Spinal cord (tissue), 10 donors: ENCODE data around the gene CLEC4A. TPM values are rescaled to one million over a fixed set of nuclear protein-coding genes. Genes with fewer than 3 reads are reported as not detected.
"Not testable (repeated sequence)": the region's sequence is repeated elsewhere in the genome, so short reads cannot be mapped to it uniquely, and the experiment has no call there.

ENCODE experiments used
- DNase-seq, 6 donors: peaks; one replicate each; pipeline versions ENCODE4 v3.0.0 to v3.0.0-alpha.2; 2013 to 2015; ENCODE audit warnings: low spot score in 6 of 6, low read depth in 4 of 6
- H3K27ac ChIP-seq: one replicate; pipeline ENCODE4 v1.5.1; 2013; ENCODE audit warnings: low read depth, low read length, control low read depth
- H3K27me3 ChIP-seq: one replicate; pipeline ENCODE4 v1.6.1; 2013; ENCODE audit warnings: low read length; ENCODE audit not compliant: control insufficient read depth, insufficient read depth
- H3K36me3 ChIP-seq: one replicate; pipeline ENCODE4 v1.6.1; 2013; ENCODE audit warnings: low read length; ENCODE audit not compliant: control insufficient read depth, insufficient read depth
- H3K4me1 ChIP-seq: one replicate; pipeline ENCODE4 v1.6.1; 2013; ENCODE audit warnings: low read length; ENCODE audit not compliant: control insufficient read depth, insufficient read depth
- H3K4me3 ChIP-seq: one replicate; pipeline ENCODE4 v1.5.1; 2013; ENCODE audit warnings: low read depth, low read length, control low read depth
- H3K9me3 ChIP-seq: one replicate; pipeline ENCODE4 v1.6.1; 2013; ENCODE audit warnings: low read length; ENCODE audit not compliant: control insufficient read depth, insufficient read depth
- WGBS: methylation state at CpG from one replicate; pipeline ENCODE4 v1.1.5; 2013; ENCODE audit warnings: missing lambda C conversion rate; ENCODE audit not compliant: insufficient coverage; 5-methylcytosine and 5-hydroxymethylcytosine counted together
- polyA plus RNA-seq, 2 donors: library from polyadenylated mRNA; unstranded; fragments of 120-200 nt; gene quantifications; one replicate each; pipeline ENCODE4 v1.2.1, GENCODE V29; 2013; ENCODE audit not compliant: insufficient read length in 2 of 2
- total RNA-seq, 2 donors: library from RNA; depleted of rRNA in 1 of 2; stranded (reverse); fragments of 120-200 nt in 1 of 2; fragments of >200 nt in 1 of 2; gene quantifications; one replicate each; pipeline versions ENCODE4 v1.2.3 to v1.2.4, GENCODE V29; 2013 to 2014
- donor health status: healthy.

CLEC4A gene
- total and polyA plus RNA-seq, 4 donors, result 2.9 to 4.0 (median 3.3) TPM

DNA sequence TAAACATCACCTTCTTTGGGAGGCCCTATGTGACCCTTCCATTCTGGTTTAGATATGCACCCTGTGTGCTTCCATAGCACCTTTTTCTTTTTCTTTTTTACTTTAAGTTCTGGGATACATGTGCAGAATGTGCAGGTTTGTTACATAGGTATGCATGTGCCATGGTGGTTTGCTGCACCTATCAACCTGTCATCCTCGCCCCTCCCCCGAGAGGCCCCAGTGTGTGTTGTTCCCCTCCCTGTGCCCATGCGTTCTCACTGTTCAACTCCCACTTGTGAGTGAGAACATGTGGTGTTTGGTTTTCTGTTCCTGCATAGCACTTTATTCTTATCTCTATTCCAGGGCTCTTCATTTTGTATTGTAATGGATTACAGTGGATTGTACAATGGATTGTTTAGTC lies 39.1 kb upstream of the CLEC4A start:
- WGBS, result no CpG with 5 or more reads among the region's 3 CpGs

GRCh38 chr12:8087666-8088065 lies 35.8 kb upstream of the CLEC4A start:
- Histone ChIP-seq H3K36me3 (peaks cover 22% of the 10 kb centered on the region), H3K4me1 (peaks cover 12% of the 10 kb centered on the region), H3K4me3 (no peak overlapping the region), H3K27ac (no peak overlapping the region), H3K27me3 (no peaks in the 10 kb centered on the region), H3K9me3 (no peaks in the 10 kb centered on the region)
- WGBS, result no CpG with 5 or more reads among the region's 2 CpGs
- no peak for DNase-seq

More for the DNA sequence above, 39.1 kb upstream of the CLEC4A start:
- H3K27ac ChIP-seq, H3K4me3 ChIP-seq, H3K27me3 ChIP-seq, H3K9me3 ChIP-seq, DNase-seq, H3K36me3 ChIP-seq: not testable (repeated sequence)
- H3K4me1 ChIP-seq, result peaks cover 15% of the 10 kb centered on the region

GRCh38 chr12:8088574-8088973 lies 34.8 kb upstream of the CLEC4A start:
- Histone ChIP-seq H3K27me3 (no peaks in the 10 kb centered on the region), H3K27ac (no peak overlapping the region), H3K36me3 (peaks cover 27% of the 10 kb centered on the region), H3K9me3 (no peaks in the 10 kb centered on the region), H3K4me3 (no peak overlapping the region), H3K4me1 (peaks cover 8% of the 10 kb centered on the region)
- 87% methylated on average over 3 of the region's 3 CpGs for WGBS
- no peak for DNase-seq

GRCh38 chr12:8089277-8089676 lies 34.1 kb upstream of the CLEC4A start:
- H3K27me3 ChIP-seq, H3K4me1 ChIP-seq, H3K4me3 ChIP-seq, H3K27ac ChIP-seq, H3K9me3 ChIP-seq, DNase-seq: not testable (repeated sequence)
- 97% methylated on average over 9 of the region's 11 CpGs for WGBS
- H3K36me3 ChIP-seq, result peaks cover 26% of the 10 kb centered on the region

GRCh38 chr12:8089716-8090115 lies 33.7 kb upstream of the CLEC4A start:
- 100% methylated on average over 1 of the region's 5 CpGs for WGBS
- H3K36me3 ChIP-seq, result peaks cover 30% of the 10 kb centered on the region

DNA sequence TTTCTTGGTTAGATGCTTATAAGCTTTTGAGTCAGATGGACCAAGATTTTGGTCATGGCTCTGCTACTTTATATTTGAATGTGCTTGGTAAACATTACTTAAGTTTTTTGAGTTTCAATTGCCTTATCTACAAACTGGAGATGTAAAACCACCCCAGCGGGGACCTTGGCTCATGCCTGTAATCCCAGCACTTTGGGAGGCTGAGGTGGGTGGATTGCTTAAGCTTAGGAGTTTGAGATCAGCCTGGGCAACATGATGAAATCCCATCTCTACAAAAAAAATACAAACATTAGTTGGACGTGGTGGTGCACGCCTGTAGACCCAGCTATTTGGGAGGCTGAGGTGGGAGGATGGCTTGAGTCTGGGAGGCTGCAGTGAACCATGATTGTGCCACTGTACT lies 30.1 kb upstream of the CLEC4A start:
- Histone ChIP-seq H3K27ac (no peak overlapping the region), H3K36me3 (peaks cover 42% of the 10 kb centered on the region), H3K4me3 (no peak overlapping the region), H3K9me3 (no peaks in the 10 kb centered on the region), H3K4me1 (no peaks in the 10 kb centered on the region), H3K27me3 (no peaks in the 10 kb centered on the region)
- no CpG with 5 or more reads among the region's 3 CpGs for WGBS
- DNase-seq, result no peak

More at GRCh38 chr12:8089716-8090115, 33.7 kb upstream of the CLEC4A start:
- H3K4me3 ChIP-seq, result no peak overlapping the region
- H3K9me3 ChIP-seq, result no peaks in the 10 kb centered on the region
- DNase-seq, result no peak
- no peak overlapping the region for H3K27ac ChIP-seq
- no peaks in the 10 kb centered on the region for H3K4me1 ChIP-seq
- no peaks in the 10 kb centered on the region for H3K27me3 ChIP-seq

- peaks cover 38% of the 10 kb centered on the region for H3K36me3 ChIP-seq
Measured at GRCh38 chr12:8096281-8096915, 27.0 kb upstream of the CLEC4A start.

GRCh38 chr12:8099235-8099634 lies 24.2 kb upstream of the CLEC4A start:
- DNase-seq, result no peak
- 100% methylated on average over 3 of the region's 3 CpGs for WGBS
- Histone ChIP-seq H3K36me3 (peaks cover 25% of the 10 kb centered on the region), H3K27ac (no peak overlapping the region), H3K9me3 (no peaks in the 10 kb centered on the region), H3K4me3 (no peak overlapping the region), H3K27me3 (no peaks in the 10 kb centered on the region), H3K4me1 (no peaks in the 10 kb centered on the region)

More at GRCh38 chr12:8096281-8096915, 27.0 kb upstream of the CLEC4A start:
- Histone ChIP-seq H3K4me3 (no peak overlapping the region), H3K27me3 (no peaks in the 10 kb centered on the region), H3K9me3 (no peaks in the 10 kb centered on the region), H3K4me1 (no peaks in the 10 kb centered on the region), H3K27ac (no peak overlapping the region)
- no peak for DNase-seq
- whole genome bisulfite sequencing, result no CpG with 5 or more reads among the region's 2 CpGs

GRCh38 chr12:8108808-8109398 lies 14.5 kb upstream of the CLEC4A start:
- no peak overlapping the region for H3K4me3 ChIP-seq
- peak; percentile 58 to 95 (median 76) for DNase-seq
- H3K4me1 ChIP-seq, result no peaks in the 10 kb centered on the region
- 14% methylated on average over 1 of the region's 3 CpGs for WGBS
- no peaks in the 10 kb centered on the region for H3K9me3 ChIP-seq
- no peaks in the 10 kb centered on the region for H3K27me3 ChIP-seq
- no peak overlapping the region for H3K27ac ChIP-seq
- no peaks in the 10 kb centered on the region for H3K36me3 ChIP-seq

DNA sequence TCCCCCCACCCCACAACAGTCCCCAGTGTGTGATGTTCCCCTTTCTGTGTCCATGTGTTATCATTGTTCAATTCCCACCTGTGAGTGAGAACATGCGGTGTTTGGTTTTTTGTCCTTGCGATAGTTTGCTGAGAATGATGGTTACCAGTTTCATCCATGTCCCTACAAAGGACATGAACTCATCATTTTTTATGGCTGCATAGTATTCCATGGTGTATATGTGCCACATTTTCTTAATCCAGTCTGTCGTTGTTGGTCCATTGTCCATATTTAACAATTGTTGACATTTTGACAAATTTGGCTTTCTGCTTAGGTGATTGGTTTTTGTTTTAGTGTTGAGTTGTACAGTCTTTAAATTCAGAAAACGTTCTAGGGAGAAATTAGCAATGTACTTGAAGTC lies 10.3 kb upstream of the CLEC4A start:
- not testable (repeated sequence) for H3K27me3 ChIP-seq, H3K4me1 ChIP-seq, H3K9me3 ChIP-seq, H3K4me3 ChIP-seq, DNase-seq, H3K27ac ChIP-seq, H3K36me3 ChIP-seq
- WGBS, result no CpG with 5 or more reads among the region's 4 CpGs
